ENCODE data around the gene CHRND. TPM values are rescaled to one million over a fixed set of nuclear protein-coding genes. Genes with fewer than 3 reads are reported as not detected.

The CHRND gene
- total RNA-seq, 2 experiments from 2014 or later = not detected

- H3K79me2 ChIP-seq (ENCODE audit: insufficient read depth, low read depth, low read length) = no peaks in the 10 kb centered on the region
- no peak for TF ChIP-seq EZH2phosphoT487 (IDR thresholded peaks at IDR 0.05; ENCODE audit: borderline replicate concordance, low read depth, low read length)
- TF ChIP-seq, protein P1, sequence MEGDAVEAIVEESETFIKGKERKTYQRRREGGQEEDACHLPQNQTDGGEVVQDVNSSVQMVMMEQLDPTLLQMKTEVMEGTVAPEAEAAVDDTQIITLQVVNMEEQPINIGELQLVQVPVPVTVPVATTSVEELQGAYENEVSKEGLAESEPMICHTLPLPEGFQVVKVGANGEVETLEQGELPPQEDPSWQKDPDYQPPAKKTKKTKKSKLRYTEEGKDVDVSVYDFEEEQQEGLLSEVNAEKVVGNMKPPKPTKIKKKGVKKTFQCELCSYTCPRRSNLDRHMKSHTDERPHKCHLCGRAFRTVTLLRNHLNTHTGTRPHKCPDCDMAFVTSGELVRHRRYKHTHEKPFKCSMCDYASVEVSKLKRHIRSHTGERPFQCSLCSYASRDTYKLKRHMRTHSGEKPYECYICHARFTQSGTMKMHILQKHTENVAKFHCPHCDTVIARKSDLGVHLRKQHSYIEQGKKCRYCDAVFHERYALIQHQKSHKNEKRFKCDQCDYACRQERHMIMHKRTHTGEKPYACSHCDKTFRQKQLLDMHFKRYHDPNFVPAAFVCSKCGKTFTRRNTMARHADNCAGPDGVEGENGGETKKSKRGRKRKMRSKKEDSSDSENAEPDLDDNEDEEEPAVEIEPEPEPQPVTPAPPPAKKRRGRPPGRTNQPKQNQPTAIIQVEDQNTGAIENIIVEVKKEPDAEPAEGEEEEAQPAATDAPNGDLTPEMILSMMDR (conservative IDR thresholded peaks at IDR 0.05; ENCODE audit: low read length) = no peak
- intact Hi-C loops (cut with micrococcal nuclease; ENCODE audit: unreplicated experiment) = no loop called here
- ChIA-PET POLR2A (no interaction called here), CTCF (ENCODE audit: unreplicated experiment) (interaction anchor here (1.2 kb wide), 1 partner anchor 13 kb away, joined by 3 read pairs; no protein-coding TSS in a partner anchor)
- H3K4me2 ChIP-seq (ENCODE audit: low read length) = no peak overlapping the region
- H2AFZ ChIP-seq (ENCODE audit: low read length) = no peak overlapping the region
- H4K20me1 ChIP-seq (ENCODE audit: insufficient read depth, low read length) = no peaks in the 10 kb centered on the region
- BruUV-seq (replicated peaks) = no TSS peak
- no peak overlapping the region for H3K27ac ChIP-seq (ENCODE audit: low read depth, low read length, poor library complexity, severe bottlenecking)
- no peaks in the 10 kb centered on the region for H3K9me3 ChIP-seq (ENCODE audit: low read length)
- H3K4me1 ChIP-seq (ENCODE audit: insufficient read depth, low read length, poor library complexity, severe bottlenecking) = no peaks in the 10 kb centered on the region
- no peaks in the 10 kb centered on the region for H3K36me3 ChIP-seq (ENCODE audit: insufficient read depth, low read length)
- no peaks in the 10 kb centered on the region for H3K9me2 ChIP-seq (ENCODE audit: insufficient read depth, low read length)
- DNase-seq (ENCODE audit: low spot score) = no peak
- H3K4me3 ChIP-seq (ENCODE audit: low read depth, low read length, poor library complexity, severe bottlenecking) = no peak overlapping the region
Measured at GRCh38 chr2:232477751-232478510, 48.0 kb upstream of the CHRND start.

DNA sequence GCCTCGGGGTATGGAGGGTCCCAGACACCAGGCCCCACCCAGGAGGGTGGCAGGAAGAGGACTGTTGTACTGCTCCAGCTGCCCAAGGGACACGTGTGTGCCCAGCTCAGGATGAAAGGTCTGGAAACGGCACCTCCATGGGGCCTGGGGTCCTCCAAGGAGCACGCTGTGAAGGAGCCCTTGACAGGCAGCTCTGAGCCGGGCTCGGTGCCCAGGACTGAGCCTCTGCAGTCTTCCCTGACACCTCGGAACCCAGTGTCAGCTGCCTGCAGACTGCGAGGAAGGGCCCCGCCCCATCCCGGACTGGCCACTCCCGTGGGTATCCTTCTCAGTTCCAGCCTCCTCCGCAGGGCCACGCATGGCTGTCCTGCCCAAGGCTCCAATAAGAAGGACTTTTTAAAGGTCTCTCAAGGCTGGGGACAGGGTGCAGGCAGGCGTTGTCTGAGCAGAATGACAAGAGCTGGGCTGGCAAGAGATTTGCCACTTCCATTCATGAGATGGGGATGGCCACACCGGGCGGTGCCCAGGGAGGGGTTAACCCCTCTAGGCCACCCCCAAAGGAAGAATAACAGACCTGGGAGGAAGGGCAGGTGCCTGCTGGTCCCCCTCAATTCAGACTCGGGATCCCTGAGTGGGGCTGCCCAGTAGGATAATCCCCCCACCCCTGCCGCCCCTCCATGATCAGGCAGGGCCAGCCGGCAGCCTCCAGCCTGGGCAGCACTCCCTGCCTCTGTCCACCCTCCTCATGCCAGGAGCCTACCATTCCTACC lies 47.2 kb upstream of the CHRND start:
- CTCF ChIA-PET (ENCODE audit: unreplicated experiment) = no interaction called here
- Histone ChIP-seq H3K27ac (ENCODE audit: low read depth, low read length, poor library complexity, severe bottlenecking) (no peak overlapping the region), H3K9me2 (ENCODE audit: insufficient read depth, low read length) (no peaks in the 10 kb centered on the region), H3K4me2 (ENCODE audit: low read length) (no peak overlapping the region), H4K20me1 (ENCODE audit: insufficient read depth, low read length) (no peaks in the 10 kb centered on the region), H2AFZ (ENCODE audit: low read length) (no peak overlapping the region), H3K9me3 (ENCODE audit: low read length) (no peaks in the 10 kb centered on the region), H3K79me2 (ENCODE audit: insufficient read depth, low read depth, low read length) (no peaks in the 10 kb centered on the region), H3K4me3 (ENCODE audit: low read depth, low read length, poor library complexity, severe bottlenecking) (no peak overlapping the region), H3K4me1 (ENCODE audit: insufficient read depth, low read length, poor library complexity, severe bottlenecking) (no peaks in the 10 kb centered on the region), H3K36me3 (ENCODE audit: insufficient read depth, low read length) (no peaks in the 10 kb centered on the region)
- TF ChIP-seq EZH2phosphoT487 (IDR thresholded peaks at IDR 0.05; ENCODE audit: borderline replicate concordance, low read depth, low read length) = no peak
- TF ChIP-seq, protein P1 (conservative IDR thresholded peaks at IDR 0.05; ENCODE audit: low read length) = no peak
- intact Hi-C loops (cut with micrococcal nuclease; ENCODE audit: unreplicated experiment) = no loop called here
- POLR2A ChIA-PET = no interaction called here
- DNase-seq (ENCODE audit: low spot score) = no peak
- no TSS peak for BruUV-seq (replicated peaks)

All from OCI-LY7 (cell line).